ENCODE data around the gene GPRC5A. TPM values are rescaled to one million over a fixed set of nuclear protein-coding genes. Genes with fewer than 3 reads are reported as not detected.

The GPRC5A gene
- polyA plus RNA-seq, 3 donors = 7.4 to 12.4 (median 11.7) TPM

GRCh38 chr12:12881151-12881909, 10.0 kb upstream of the GPRC5A start:
- no peak for DNase-seq

GRCh38 chr12:12882288-12882687, 9.1 kb upstream of the GPRC5A start:
- DNase-seq = no peak

- no peak for DNase-seq
These were observed 7.9 kb upstream of the GPRC5A start for GRCh38 chr12:12883369-12884001.

GRCh38 chr12:12885096-12885792, 6.1 kb upstream of the GPRC5A start:
- peak; percentile 39 for DNase-seq

GRCh38 chr12:12887471-12887870, 3.9 kb upstream of the GPRC5A start:
- no peak for DNase-seq

GRCh38 chr12:12889701-12890100, 1.7 kb upstream of the GPRC5A start:
- DNase-seq = no peak

GRCh38 chr12:12890543-12891079, 751 bp upstream of the GPRC5A start:
- peak; percentile 84 for DNase-seq

GRCh38 chr12:12891881-12892355, 556 bp downstream of the GPRC5A start:
- no peak for DNase-seq

GRCh38 chr12:12892681-12893141, 1.3 kb downstream of the GPRC5A start:
- no peak for DNase-seq

- DNase-seq = no peak
These were observed 2.1 kb downstream of the GPRC5A start for GRCh38 chr12:12893438-12893837.

- DNase-seq = no peak
These were observed 4.9 kb downstream of the GPRC5A start for GRCh38 chr12:12896260-12896659.

GRCh38 chr12:12897302-12897701, 5.9 kb downstream of the GPRC5A start:
- DNase-seq = no peak

GRCh38 chr12:12898136-12898717, 6.9 kb downstream of the GPRC5A start:
- DNase-seq = no peak

- no peak for DNase-seq
These were observed 7.6 kb downstream of the GPRC5A start for GRCh38 chr12:12898911-12899511.

- DNase-seq = no peak
These were observed 8.4 kb downstream of the GPRC5A start for GRCh38 chr12:12899530-12900380.

GRCh38 chr12:12900786-12901157, 9.4 kb downstream of the GPRC5A start:
- no peak for DNase-seq

GRCh38 chr12:12901158-12901791, 9.9 kb downstream of the GPRC5A start:
- no peak for DNase-seq

- no peak for DNase-seq
These were observed 10.7 kb downstream of the GPRC5A start for GRCh38 chr12:12902036-12902435.

- no peak for DNase-seq
These were observed 12.6 kb downstream of the GPRC5A start for GRCh38 chr12:12903642-12904609.

All from renal pelvis (tissue), 4 donors.